GM19240 (cell line): ENCODE results near the gene TCF4.
A peak's percentile ranks its signal among the peaks of the same experiment; 100 is the strongest.

Source experiments
- DNase-seq: peaks from one replicate; pipeline ENCODE4 v3.0.0; 2011; ENCODE audit warnings: low spot score; ENCODE audit not compliant: insufficient read length

The TCF4 gene

DNA sequence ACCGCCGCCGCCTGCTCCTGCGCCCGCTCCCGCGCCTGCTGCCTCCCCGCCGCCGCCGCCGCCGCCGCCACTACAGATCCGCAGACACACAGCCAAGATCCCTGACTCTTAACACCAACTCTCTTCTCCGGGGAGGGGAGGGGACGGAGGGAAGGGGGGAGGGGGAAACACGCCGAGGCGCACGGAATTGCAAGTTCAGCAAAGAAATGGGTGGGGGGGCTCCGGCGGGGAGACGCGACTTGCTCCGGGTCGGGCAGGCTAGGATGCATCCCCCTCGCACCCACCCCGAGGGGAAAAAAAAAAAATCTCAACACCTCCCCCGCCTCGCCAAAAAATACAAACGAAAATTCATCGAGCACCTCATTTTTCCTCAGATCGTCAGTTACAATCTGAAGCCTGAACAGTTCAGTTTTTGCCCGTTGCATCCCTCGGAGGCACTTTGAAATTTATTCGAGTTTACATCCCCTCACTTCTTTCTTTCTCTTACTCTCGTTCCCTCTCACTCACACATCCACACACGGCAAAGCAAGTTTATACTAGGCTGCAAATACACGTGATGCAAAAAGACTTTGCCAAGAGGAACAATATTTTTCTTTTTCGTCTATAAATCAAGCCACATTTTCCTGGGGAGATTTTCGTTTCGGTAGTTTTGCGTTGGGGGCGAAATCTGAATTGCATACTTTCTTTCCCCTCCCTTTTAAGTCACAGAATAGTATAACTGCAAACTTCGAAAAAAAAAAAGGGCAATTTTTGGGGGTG lies at the start of gene TCF4:
Gene TCF4, minus strand, starts transcription at position 82 of the 759 bp plus-strand sequence. CDS start 1,076 bp downstream, outside the sequence.
- DNase-seq: no peak

DNA sequence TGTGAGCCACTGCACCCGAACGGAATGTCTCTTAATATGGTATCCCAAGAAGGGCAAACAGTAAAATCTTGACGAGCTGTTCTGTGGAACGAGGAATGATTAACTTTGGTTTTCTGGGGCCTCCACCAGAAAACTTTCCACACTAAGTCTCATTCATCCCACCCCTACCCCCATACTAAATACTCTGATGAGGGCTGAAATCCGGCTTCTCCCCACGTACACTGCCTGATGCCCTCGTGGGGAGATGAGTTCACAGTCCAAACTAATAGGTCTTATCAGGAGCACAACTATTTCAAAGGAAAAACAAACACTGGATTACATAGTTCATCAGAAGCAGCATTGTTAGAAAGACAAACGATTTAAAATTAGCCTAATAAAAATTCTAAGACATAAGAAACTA lies 49.2 kb upstream of the TCF4 start:
- DNase-seq: no peak

DNA sequence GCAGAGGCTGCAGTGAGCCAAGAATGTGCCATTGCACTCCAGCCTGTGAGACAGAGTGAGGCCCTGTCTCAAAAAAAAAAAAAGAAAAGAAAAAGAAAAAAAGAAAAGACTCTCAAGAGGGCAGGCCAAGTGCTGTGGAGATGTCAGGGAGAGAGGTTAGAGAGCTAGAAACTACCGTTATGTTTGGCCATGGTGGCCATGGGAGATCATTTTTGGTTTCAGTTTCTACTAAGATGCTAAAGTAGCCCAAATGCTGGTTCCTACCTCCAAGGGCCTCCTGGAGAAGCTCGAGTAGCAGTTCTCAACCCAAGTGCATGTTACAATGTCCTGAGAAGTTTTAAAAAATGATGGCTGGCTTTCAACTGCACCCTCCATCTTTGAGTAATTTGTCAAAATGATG lies 47.4 kb upstream of the TCF4 start:
- no peak for DNase-seq

DNA sequence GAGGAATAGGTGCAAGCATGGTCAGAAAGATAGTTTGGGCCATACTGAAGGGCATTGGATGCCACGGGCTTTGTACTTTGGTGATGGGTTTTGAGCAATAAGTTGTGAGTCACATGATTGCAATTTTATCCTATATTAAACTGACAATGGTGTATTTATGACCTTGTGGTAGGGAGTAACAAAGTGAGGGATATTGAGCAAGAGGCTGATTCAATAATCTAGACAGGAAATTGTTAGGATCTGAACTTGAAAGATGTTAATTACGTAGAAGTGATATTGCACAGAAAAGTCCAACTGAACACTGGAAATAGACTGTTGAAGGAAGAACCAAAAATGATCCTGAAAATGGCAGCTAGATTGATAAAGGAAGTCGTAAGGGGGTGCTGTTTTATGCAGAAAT lies 46.6 kb upstream of the TCF4 start:
- no peak for DNase-seq

DNA sequence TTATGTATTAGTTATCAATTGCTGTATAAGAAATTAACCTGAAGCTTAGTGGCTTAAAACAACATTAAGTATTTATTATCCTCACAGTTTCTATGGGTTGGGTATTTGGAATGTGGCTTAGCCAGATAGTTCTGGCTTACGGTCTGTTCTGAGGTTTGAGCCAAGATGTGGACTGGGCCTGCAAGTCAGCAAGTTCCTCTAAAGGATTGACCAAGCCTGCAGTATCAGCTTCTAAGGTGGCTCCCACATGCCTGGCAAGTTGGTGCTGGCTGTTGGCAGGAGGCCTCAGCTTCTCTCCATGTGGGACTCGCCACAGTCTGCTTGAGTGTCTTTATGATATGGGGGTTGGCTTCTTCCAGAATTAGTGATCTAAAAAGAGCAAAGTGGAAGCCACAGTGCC lies 45.0 kb upstream of the TCF4 start:
- DNase-seq: no peak

DNA sequence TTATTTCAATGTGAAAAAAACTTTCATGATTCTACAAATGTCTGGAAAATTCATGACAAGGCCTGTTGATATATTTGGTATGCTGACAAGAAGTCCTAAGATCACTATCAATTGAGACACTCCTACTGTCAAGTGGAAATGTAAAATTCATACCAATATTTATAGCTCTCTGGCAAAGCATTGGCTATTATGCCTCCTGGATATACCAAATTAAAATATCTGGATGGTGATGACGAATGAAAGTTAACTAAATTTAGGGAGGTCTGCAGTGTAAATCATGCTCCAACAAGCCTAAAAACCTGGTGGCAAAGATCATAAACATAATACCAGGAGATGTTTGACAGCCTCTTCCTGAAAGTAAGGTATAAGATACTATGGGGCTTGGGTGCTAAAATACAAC lies 41.1 kb upstream of the TCF4 start:
- no peak for DNase-seq

DNA sequence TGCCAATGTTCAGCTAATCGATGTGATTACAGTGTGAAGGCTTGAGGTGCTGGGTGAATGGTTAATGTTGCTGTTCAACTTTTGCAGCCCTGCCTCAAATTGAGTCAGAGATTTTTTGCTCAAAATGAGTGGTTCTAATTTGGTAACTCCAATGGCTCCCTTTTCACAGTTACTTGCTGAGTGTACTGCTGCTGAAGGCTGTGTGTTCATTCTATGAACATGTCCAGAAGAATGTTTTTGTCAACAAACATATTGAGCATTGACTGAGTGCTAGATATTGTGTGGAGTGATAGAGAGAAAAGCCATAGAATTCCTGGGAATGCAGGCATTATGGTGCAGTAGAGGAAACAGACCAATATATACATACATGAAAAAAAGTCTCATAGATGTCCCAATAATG lies 39.0 kb upstream of the TCF4 start:
- DNase-seq: no peak

DNA sequence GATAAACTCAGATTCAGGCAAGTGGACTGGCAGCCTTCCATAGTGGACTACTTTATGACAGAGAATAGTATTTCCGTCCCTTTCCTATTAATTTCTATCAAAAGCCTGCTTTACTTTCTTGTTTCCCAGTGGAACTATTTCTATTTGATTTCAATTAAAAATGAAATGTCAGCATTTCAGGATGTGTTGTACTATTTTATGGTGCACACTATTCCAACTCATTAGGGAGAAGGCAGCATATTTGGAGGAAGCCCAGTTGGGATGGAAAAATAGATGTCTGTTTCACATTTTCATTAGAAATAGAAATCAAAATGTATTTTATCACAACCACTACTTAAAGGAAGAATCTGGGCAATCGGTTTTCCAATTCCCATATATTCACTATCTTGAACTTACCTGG lies 37.9 kb upstream of the TCF4 start:
- DNase-seq: no peak

DNA sequence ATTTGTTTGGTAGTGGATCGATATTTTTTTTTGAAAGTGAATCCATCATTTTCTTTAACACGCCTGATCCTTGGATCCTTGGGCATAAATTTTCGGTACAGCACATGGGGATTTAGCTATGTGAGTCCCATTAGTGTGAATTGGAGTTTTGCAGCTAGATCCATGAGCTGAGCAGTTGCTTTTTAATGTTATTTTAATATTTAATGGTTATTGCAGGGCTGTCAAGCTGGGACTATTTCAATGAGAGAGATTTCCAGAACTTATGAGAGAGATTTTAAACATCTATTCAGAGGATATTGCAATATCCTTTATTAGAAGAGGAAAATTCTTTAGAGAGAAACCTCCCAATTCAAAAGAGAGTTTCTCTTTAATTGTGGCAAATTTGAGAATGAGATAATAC lies 35.6 kb upstream of the TCF4 start:
- no peak for DNase-seq

DNA sequence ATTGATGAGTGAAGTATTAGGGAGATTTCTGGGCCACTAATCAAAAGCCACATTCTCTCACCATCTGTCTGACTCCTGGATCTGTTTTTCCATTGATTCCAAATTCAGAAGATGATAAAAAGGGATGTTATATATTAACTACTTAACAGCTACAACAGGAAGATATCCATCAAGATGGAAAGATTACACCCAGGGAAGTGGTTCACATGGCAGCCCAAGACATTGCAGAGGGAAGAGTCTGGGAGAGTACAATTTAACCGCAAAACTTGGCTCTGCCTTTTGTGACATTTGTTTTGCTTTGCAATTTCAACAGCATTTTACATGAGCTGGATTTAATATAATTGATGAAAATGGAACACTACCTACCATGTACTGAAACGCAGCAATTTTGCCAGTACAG lies 22.5 kb upstream of the TCF4 start:
- no peak for DNase-seq

DNA sequence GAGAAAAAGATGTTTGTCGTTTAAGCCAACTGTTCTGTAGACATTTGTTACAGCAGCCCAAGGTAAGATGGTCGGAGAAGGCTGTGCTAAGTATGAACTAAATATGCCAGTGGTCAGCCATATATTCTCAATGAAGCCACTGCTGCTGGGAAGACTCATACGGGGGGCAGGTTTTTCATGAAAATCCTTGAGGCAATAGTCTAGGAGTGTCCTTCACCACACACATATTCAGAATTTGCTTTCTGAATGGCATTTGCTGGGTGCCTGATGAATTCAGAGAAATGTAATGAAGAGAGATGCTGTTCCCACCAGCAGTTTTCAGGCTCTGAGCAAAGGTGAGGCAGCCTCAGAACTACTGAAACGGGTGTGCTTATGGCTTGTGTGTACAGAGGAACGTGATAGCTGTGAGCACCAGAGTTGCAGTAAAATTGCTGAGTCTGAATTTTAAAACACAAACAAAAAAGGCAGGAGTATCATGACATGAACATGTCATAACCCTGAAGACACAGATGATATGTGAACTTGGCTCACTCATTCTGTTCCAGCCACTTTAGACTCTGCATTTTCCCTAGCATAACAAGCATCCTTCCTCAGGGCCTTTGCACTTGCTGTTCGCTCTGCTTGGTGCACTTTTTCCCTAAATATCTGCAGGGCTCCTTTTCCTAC lies 21.3 kb upstream of the TCF4 start:
- DNase-seq: no peak

DNA sequence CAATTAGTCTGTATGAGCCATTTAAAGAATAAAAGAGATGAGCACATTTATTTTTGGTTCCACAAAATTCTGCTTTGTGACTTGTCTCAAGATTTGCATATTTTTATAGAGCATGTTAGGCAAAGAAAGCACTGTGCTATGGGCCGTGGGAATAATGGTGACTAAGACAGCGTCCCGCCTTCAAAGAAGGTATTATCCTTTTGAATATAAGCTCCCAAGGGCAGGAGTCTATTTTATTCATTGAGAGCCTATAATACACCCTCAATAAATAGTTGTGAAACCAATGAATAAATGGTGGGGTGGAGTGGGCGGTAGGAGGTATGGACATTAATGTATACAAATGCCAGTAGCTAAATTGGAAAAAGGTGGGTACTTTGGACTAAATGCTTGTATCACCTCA lies 20.5 kb upstream of the TCF4 start:
- DNase-seq: no peak

DNA sequence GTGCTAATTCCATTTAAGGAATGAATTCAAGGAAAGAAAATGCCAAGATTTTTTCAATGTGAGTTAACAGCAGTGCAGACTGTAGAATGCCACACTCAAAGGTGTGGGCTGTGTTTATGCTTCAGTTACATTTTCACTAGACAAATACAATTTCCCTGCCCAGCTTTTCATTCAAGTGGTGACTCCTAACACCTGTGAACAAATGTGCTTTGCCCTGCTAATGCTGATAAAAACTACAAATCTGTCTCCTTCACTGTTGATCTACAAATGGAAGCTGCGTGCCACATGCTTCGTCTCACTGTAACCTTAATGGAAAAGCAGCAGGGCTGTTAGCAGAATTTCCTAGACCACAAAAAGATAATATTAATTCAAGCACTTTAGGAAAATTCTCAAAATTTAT lies 19.8 kb upstream of the TCF4 start:
- no peak for DNase-seq

DNA sequence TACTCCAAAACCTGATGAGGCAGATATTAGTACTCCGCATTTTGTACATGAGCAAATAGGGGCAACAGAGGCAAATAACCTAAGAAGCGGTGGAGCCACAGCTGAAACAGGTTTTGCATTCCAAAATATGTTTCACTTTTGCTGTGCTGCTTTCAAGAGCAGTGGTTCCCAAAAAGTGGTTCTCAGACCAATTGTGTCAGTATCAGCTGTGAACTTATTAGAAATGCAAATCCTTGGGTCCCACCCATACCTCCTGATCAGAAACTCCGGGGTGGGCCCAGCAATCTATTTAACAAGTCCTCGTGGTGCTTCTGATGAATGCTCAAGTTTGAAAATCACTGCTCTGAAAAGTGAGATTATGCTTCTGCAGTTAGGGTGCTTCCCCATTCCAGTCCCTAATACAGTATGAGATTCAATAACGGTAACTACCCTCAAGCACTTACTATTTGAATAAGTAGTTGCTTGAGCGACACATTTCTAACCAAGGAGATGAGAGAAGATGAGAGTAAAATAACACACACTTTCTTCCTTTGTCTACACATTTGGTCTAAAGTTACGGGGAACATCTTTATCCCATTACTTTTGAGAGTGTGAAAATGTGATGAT lies 17.8 kb upstream of the TCF4 start:
- DNase-seq: no peak

DNA sequence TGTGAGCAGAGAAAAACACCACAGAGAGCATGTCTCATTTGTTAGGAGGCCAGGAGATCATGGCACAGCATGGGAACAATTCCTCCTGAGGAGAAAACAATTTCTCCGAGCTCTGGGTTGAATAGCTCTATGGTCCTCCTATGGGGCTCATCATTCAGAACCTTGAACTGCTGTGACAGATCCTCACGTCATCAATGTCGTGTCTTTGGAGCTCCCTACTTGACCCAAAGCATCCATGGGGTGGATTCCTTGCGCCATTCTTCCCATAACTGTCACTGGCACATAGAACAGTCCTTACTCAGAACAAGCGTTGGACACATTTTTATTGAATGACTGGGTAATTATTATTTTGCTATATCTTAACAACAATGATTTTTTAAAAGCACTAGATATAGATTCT lies 15.8 kb upstream of the TCF4 start:
- no peak for DNase-seq

DNA sequence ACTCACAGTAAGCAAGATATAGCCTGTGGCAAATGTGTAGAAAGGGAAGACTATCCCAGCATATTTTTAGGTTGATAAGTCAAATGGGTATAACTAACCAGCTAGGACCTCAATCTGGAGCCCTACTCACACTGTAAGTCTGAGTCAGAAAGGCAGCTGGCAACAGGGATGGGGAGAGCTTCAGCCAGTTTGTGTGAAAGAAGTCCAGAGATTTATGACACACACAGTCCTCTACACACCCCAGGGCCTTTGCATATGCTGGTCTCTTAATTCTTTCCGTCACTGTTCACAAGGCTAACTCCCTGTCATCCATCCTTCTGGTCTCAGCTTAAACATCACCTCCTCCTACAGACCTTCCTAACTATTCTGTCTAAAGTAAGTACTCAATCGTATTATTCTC lies 5.9 kb upstream of the TCF4 start:
- DNase-seq: no peak

DNA sequence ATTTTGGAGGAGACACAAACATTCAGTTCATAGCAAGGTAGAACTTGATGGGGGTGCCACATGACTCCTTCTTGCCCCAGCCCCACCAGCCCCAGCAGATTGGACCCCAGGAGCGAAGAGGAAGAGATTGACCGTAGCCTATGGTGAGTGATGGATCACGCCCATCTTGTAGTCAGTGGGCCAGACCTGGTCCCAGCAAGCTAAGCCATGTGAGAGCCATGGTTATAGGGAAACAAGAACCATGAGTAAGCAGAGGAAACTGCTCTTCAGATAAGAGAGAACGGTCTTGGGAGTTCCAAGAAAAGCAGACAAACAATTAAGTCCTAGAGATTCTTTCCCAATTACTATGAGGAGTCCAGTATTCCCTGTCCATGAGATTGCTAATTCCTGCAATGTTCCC lies 4.6 kb upstream of the TCF4 start:
- no peak for DNase-seq

DNA sequence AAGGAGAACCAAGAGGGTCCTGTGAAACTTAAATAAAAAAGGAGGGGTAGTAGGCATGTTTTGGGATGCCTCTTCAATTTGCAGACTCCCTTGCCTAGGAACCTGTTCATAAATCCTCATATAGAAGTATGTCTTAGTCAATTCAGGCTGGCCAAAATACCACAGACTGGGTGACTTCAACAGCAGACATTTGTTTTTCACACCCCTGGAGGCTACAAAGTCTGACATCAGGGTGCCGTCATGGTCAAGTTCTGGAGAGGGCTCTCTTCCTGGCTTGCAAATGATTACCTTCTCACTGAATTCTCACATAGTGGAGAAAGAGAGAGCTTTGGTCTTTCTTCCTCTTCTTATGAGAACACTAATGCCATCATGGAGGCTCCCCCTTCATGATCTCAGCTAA lies 4.1 kb upstream of the TCF4 start:
- DNase-seq: no peak

DNA sequence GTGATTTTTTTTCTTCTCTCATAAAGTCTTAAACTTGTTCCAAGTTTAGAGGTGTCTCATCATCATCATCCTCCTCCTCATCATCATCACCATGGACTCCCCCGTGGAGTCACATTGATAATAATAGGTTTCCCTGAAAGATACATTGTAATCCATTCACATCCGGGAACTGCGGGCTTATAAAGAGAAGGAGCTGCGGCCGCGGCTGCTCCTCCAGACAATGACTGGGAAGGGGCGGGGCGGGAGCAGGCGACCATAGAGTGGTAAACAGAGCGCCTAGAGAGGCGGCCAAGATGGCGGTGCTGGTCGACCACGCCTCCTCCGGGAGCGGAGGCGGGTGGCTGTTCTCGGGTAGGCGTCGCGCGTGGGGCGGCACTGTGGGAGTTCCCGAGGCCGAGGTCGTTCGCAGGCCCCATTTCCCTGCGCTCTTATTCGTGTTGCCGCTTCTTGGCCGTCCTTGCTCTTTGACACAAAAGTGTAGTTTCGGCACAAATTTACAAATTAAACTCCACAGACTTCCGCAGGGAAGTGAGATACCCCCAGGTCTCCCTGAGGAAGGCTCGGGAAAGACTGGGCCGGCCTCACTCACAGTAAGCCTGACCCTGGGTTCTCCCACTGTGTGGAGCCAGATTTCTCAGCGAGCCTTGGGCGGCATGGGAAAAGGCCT lies 1.8 kb upstream of the TCF4 start:
- DNase-seq: peak; percentile 52

DNA sequence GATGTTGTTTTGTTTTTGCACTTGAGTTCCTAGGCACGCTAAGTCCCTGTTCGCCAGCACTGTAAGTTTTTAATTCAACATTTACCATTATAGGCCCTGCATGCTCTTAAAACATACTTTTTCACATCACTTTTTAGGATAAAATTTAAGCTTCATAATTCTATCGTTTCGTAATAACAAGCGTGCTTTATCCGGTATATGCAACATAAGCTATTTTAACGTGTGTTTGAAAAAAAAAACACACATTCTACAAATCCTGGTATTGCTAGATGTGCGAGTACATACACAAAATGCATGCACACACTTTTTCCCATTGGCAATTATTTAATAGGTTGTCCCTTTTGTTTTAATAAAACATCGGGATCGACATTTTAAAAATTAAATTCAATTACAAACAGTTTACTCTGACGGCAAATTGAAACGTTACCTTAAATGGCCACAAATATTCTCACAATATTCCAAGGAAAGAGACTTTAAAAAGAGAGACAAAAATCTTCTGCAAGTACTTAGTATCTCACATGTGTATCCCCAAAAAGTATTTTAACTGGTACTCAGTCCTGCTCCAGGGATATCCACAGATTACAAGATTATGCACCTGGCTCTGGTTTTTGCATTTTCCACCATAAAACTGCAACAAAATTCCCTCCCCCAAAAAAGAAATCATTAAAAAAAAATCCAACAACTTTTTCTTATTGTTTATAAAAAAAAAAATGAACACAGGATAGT lies 1.0 kb upstream of the TCF4 start:
- no peak for DNase-seq

DNA sequence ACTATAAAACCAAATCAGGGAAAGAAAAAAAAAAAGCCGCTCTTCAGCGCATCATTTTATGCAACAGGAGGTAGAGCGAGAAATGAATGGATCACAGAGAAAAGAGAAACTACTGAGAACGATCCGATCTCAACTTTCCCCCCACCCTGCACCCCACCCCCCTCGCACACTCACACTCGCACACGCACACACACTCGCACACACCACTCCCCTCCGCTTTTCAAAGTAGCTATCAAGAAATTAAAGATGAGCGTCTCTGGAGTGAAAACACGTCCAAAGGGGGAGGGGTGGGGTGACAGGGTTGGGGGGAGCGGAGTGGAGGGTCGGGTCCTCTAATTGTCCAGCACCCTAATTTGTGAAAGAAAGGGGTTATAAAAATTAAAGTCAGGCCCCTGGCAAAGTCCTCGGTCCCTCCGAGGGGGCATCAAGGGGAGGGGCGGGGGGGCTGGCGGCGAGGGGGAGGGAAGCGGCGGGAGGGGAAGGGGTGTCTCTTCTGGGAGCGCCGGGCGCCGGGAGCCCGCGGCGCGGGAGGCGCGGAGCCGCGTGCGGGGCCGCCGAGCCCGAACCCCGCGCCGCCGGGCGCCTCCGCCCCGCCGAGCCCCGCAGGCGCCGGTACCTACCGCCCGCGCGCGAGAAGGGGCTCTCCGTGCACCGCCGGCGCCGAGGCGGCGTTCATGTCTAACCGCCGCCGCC lies 428 bp downstream of the TCF4 start:
- no peak for DNase-seq
